ENCODE results near the gene CASP7.

- TF ChIP-seq POLR2A (IDR thresholded peaks at IDR 0.05), result no peak
- no peak for TF ChIP-seq CTCF (IDR thresholded peaks at IDR 0.05)
These were observed 33.1 kb upstream of the CASP7 start for GRCh38 chr10:113646336-113647201.
